HepG2 (cell line): ENCODE results near the gene TFPI. TPM values are rescaled to one million over a fixed set of nuclear protein-coding genes. Genes with fewer than 3 reads are reported as not detected.

Experiments used
- CERS6 ChIP-seq: sonication (generic); formaldehyde crosslinking; IDR thresholded peaks from 2 replicates; pipeline ENCODE4 v1.5.0; 2020; ENCODE audit warnings: missing genetic modification reagents
- DZIP1 ChIP-seq: sonication (generic); formaldehyde crosslinking; IDR thresholded peaks from 2 replicates; pipeline ENCODE4 v1.5.0; 2020; ENCODE audit warnings: mild to moderate bottlenecking, missing genetic modification reagents
- ETV6 ChIP-seq: sonication (generic); formaldehyde crosslinking; conservative IDR thresholded peaks from 2 replicates; pipeline ENCODE4 v1.4.0; 2020; ENCODE audit warnings: missing genetic modification reagents
- FOXK1 ChIP-seq: sonication (generic); formaldehyde crosslinking; IDR thresholded peaks from 2 replicates; pipeline ENCODE4 v1.4.0; 2020; ENCODE audit warnings: low read depth, missing genetic modification reagents, borderline replicate concordance
- GZF1 ChIP-seq: sonication (generic); formaldehyde crosslinking; IDR thresholded peaks from 2 replicates; pipeline ENCODE4 v1.5.1; 2020; ENCODE audit warnings: mild to moderate bottlenecking, missing genetic modification reagents
- HNF1A ChIP-seq, 2 experiments: sonication (generic) in 1 of 2; formaldehyde crosslinking in 1 of 2; IDR thresholded peaks; 2 replicates each; pipeline versions ENCODE4 v1.4.0 to v1.6.1; 2016 to 2020; ENCODE audit warnings: borderline replicate concordance in 1 of 2, low read depth in 1 of 2, mild to moderate bottlenecking in 1 of 2, missing genetic modification reagents in 1 of 2
- MED1 ChIP-seq: sonication (generic); formaldehyde crosslinking; IDR thresholded peaks from 2 replicates; pipeline ENCODE4 v1.4.0; 2020; ENCODE audit warnings: missing genetic modification reagents
- MIXL1 ChIP-seq: IDR thresholded peaks from 2 replicates; pipeline ENCODE4 v1.6.1; 2016
- MTA3 ChIP-seq: sonication (generic); formaldehyde crosslinking; IDR thresholded peaks from 2 replicates; pipeline ENCODE4 v1.4.0; 2020; ENCODE audit warnings: missing genetic modification reagents
- NFRKB ChIP-seq: fragments of 450-650 bp; IDR thresholded peaks from 2 replicates; pipeline ENCODE4 v1.6.1; 2017
- PTBP1 ChIP-seq: fragments of 200-400 bp; formaldehyde crosslinking; IDR thresholded peaks from 2 replicates; pipeline ENCODE4 v1.6.1; 2018; ENCODE audit warnings: low read length, low read depth; ENCODE audit not compliant: poor library complexity, severe bottlenecking
- RXRB ChIP-seq: IDR thresholded peaks from 2 replicates; pipeline ENCODE4 v1.6.1; 2016; ENCODE audit warnings: borderline replicate concordance, missing genetic modification reagents, missing compliant biosample characterization
- TBP ChIP-seq: sonication (generic); formaldehyde crosslinking; IDR thresholded peaks from 2 replicates; pipeline ENCODE4 v1.5.0; 2020; ENCODE audit warnings: missing genetic modification reagents
- TRAFD1 ChIP-seq: sonication (generic); formaldehyde crosslinking; IDR thresholded peaks from 2 replicates; pipeline ENCODE4 v1.5.1; 2020; ENCODE audit warnings: missing genetic modification reagents, mild to moderate bottlenecking, borderline replicate concordance
- ZFP1 ChIP-seq: IDR thresholded peaks from 2 replicates; pipeline ENCODE4 v1.6.1; 2016
- ZNF101 ChIP-seq: sonication (generic); formaldehyde crosslinking; IDR thresholded peaks from 2 replicates; pipeline ENCODE4 v1.4.0; 2020; ENCODE audit warnings: mild to moderate bottlenecking, low read depth, missing genetic modification reagents, borderline replicate concordance
- ZNF136 ChIP-seq: sonication (generic); formaldehyde crosslinking; IDR thresholded peaks from 2 replicates; pipeline ENCODE4 v1.8.1; 2022; ENCODE audit warnings: low read depth, mild to moderate bottlenecking, moderate library complexity, missing genetic modification reagents
- ZNF282 ChIP-seq: fragments of 450-650 bp; IDR thresholded peaks from 2 replicates; pipeline ENCODE4 v1.6.1; 2018; ENCODE audit not compliant: partially characterized antibody
- ZNF296 ChIP-seq: sonication (generic); formaldehyde crosslinking; conservative IDR thresholded peaks from 2 replicates; pipeline ENCODE4 v1.5.0; 2020; ENCODE audit warnings: mild to moderate bottlenecking, missing genetic modification reagents
- ZNF333 ChIP-seq: sonication (generic); formaldehyde crosslinking; IDR thresholded peaks from 2 replicates; pipeline ENCODE4 v1.4.0; 2020; ENCODE audit warnings: mild to moderate bottlenecking, missing genetic modification reagents, borderline replicate concordance
- ZNF644 ChIP-seq: IDR thresholded peaks from 2 replicates; pipeline ENCODE4 v1.6.1; 2016; ENCODE audit warnings: low read depth
- ZNF660 ChIP-seq: sonication (generic); formaldehyde crosslinking; IDR thresholded peaks from 2 replicates; pipeline ENCODE4 v1.5.1; 2020; ENCODE audit warnings: mild to moderate bottlenecking, low read depth, missing genetic modification reagents, borderline replicate concordance
- ZNF816 ChIP-seq: sonication (generic); formaldehyde crosslinking; IDR thresholded peaks from 2 replicates; pipeline ENCODE4 v1.8.0; 2022; ENCODE audit warnings: missing genetic modification reagents, mild to moderate bottlenecking, borderline replicate concordance
- polyA plus RNA-seq, 8 experiments: library from polyadenylated mRNA; depleted of rRNA in 3 of 8; stranded (reverse) in 7 of 8; unstranded in 1 of 8; fragments of >200 nt; fragmentation: Illumina TruSeq in 4 of 8; extraction: Trizol in 4 of 8; gene quantifications; 2 replicates each; pipeline versions ENCODE4 v1.2.1 to v1.2.3, GENCODE V29; 2011 to 2016; ENCODE audit warnings: low read depth in 4 of 8, missing spikeins in 1 of 8, mixed read lengths in 1 of 8; ENCODE audit not compliant: insufficient read depth in 1 of 8
- total RNA-seq, 5 experiments: library from RNA; depleted of rRNA; stranded (reverse); fragments of >200 nt; fragmentation: Illumina TruSeq; extraction: Trizol; gene quantifications; 2 replicates each; pipeline ENCODE4 v1.2.3, GENCODE V29; 2016; ENCODE audit warnings: low read depth in 1 of 5

Gene TFPI
- total and polyA plus RNA-seq, 2 of the 13 experiments (the other 11 are each of a cell fraction or from before 2014, with no cell fraction given) = 301 to 436 TPM

GRCh38 chr2:187431911-187432310 is 122.3 kb downstream of the TFPI start (continued):
- TF ChIP-seq FOXK1 (CRISPR knock-in tag) (0 out of 2 replicates have a peak, but pooled peaks have one; percentile 27), ZFP1 (no peak), HNF1A (IDR thresholded peaks at IDR 0.05; ENCODE audit: low read depth) (no peak), HNF1A (CRISPR knock-in tag; IDR thresholded peaks at IDR 0.05; ENCODE audit: borderline replicate concordance) (no peak), TRAFD1 (CRISPR knock-in tag) (no peak), MED1 (peak; percentile 62), ZNF101 (CRISPR knock-in tag) (no peak), ZNF816 (no peak), ZNF136 (CRISPR knock-in tag) (no peak), NFRKB (no peak), MIXL1 (CRISPR knock-in tag) (peak; percentile 56; the same call in 1 of the 2 replicates), PTBP1 (no peak), RXRB (peak; percentile 93), ZNF660 (CRISPR knock-in tag) (no peak), MTA3 (no peak), GZF1 (CRISPR knock-in tag) (no peak), DZIP1 (CRISPR knock-in tag) (no peak), TBP (CRISPR knock-in tag) (no peak), ZNF282 (no peak), ETV6 (CRISPR knock-in tag) (no peak), CERS6 (CRISPR knock-in tag) (no peak), ZNF296 (no peak), ZNF644 (CRISPR knock-in tag) (peak; percentile 63; the same call in 1 of the 2 replicates), ZNF333 (CRISPR knock-in tag) (no peak)
